NOMO-1 (cell line): ENCODE data around the gene SMIM45.

ENCODE experiments used
- DNase-seq, 2 experiments: peaks; one replicate each; lab custom pipeline; 2025; ENCODE audit not compliant: unreplicated experiment in 2 of 2; lab: John Stamatoyannopoulos, UW

SMIM45 gene

GRCh38 chr22:41915035-41915785 is 36.7 kb upstream of the SMIM45 start, which contains the start of gene SHISA8:
Gene SHISA8, minus strand, starts transcription at chr22:41915074. Its CDS starts 407 bp downstream, at chr22:41914667.
- DNase-seq, result peak in 1 of 2 experiments; percentile 11

GRCh38 chr22:41915786-41916493 is 36.0 kb upstream of the SMIM45 start:
- no peak for DNase-seq

- no peak for DNase-seq
These were observed 35.1 kb upstream of the SMIM45 start for GRCh38 chr22:41916745-41917358.

- no peak for DNase-seq
These were observed 34.5 kb upstream of the SMIM45 start for GRCh38 chr22:41917375-41917902.

GRCh38 chr22:41917903-41918791 is 33.8 kb upstream of the SMIM45 start:
- peak; percentile 49 to 53 for DNase-seq

GRCh38 chr22:41919357-41920224 is 32.4 kb upstream of the SMIM45 start:
- DNase-seq, result peak; percentile 87 to 88

- DNase-seq, result peak; percentile 54 to 59
These were observed 31.5 kb upstream of the SMIM45 start for GRCh38 chr22:41920271-41920976.

- no peak for DNase-seq
These were observed 29.6 kb upstream of the SMIM45 start for GRCh38 chr22:41922328-41922727.

GRCh38 chr22:41922940-41923594 is 28.9 kb upstream of the SMIM45 start:
- DNase-seq, result no peak

GRCh38 chr22:41923595-41924276 is 28.2 kb upstream of the SMIM45 start:
- no peak for DNase-seq

- peak; percentile 57 to 79 for DNase-seq
These were observed 26.0 kb upstream of the SMIM45 start for GRCh38 chr22:41925783-41926460.

GRCh38 chr22:41927813-41928212 is 24.1 kb upstream of the SMIM45 start:
- no peak for DNase-seq

- DNase-seq, result no peak
These were observed 23.1 kb upstream of the SMIM45 start for GRCh38 chr22:41928593-41929417.

- no peak for DNase-seq
These were observed 22.5 kb upstream of the SMIM45 start for GRCh38 chr22:41929418-41929810.

GRCh38 chr22:41931701-41932269 is 20.2 kb upstream of the SMIM45 start:
- no peak for DNase-seq

- DNase-seq, result no peak
These were observed 19.6 kb upstream of the SMIM45 start for GRCh38 chr22:41932353-41932752.
